Measurements from ENCODE around the gene PNMA8A.
A peak's percentile ranks its signal among the peaks of the same experiment; 100 is the strongest.
"Not testable (repeated sequence)": the region's sequence is repeated elsewhere in the genome, so short reads cannot be mapped to it uniquely, and the experiment has no call there.

The PNMA8A gene

GRCh38 chr19:46503848-46504453 lies 32.6 kb upstream of the PNMA8A start:
- DNase-seq = no peak
- peaks cover 3% of the 10 kb centered on the region for H3K27me3 ChIP-seq (replicated peaks; ENCODE audit: control insufficient read depth, insufficient read depth, low read length, poor library complexity, severe bottlenecking)
- no peaks in the 10 kb centered on the region for H3K36me3 ChIP-seq (ENCODE audit: control insufficient read depth, insufficient read depth, low read length)
- H3K4me3 ChIP-seq (ENCODE audit: insufficient read depth, low read depth, low read length, poor library complexity, severe bottlenecking) = no peak overlapping the region
- no peaks in the 10 kb centered on the region for H3K4me1 ChIP-seq (ENCODE audit: control insufficient read depth, insufficient read depth, low read length, poor library complexity, severe bottlenecking)
- H3K27ac ChIP-seq (ENCODE audit: insufficient read depth, low read length, poor library complexity, severe bottlenecking) = no peak overlapping the region
- no peaks in the 10 kb centered on the region for H3K9me3 ChIP-seq (ENCODE audit: control insufficient read depth, low read length)

GRCh38 chr19:46502891-46503290 lies 31.5 kb upstream of the PNMA8A start:
- Histone ChIP-seq H3K4me1 (ENCODE audit: control insufficient read depth, insufficient read depth, low read length, poor library complexity, severe bottlenecking) (no peaks in the 10 kb centered on the region), H3K27ac (ENCODE audit: insufficient read depth, low read length, poor library complexity, severe bottlenecking) (no peak overlapping the region), H3K4me3 (ENCODE audit: insufficient read depth, low read depth, low read length, poor library complexity, severe bottlenecking) (no peak overlapping the region), H3K27me3 (replicated peaks; ENCODE audit: control insufficient read depth, insufficient read depth, low read length, poor library complexity, severe bottlenecking) (peaks cover 3% of the 10 kb centered on the region), H3K36me3 (ENCODE audit: control insufficient read depth, insufficient read depth, low read length) (no peaks in the 10 kb centered on the region), H3K9me3 (ENCODE audit: control insufficient read depth, low read length) (no peaks in the 10 kb centered on the region)
- no peak for DNase-seq

- Histone ChIP-seq H3K4me3 (ENCODE audit: insufficient read depth, low read depth, low read length, poor library complexity, severe bottlenecking) (no peak overlapping the region), H3K9me3 (ENCODE audit: control insufficient read depth, low read length) (no peaks in the 10 kb centered on the region), H3K4me1 (ENCODE audit: control insufficient read depth, insufficient read depth, low read length, poor library complexity, severe bottlenecking) (peaks cover 7% of the 10 kb centered on the region), H3K36me3 (ENCODE audit: control insufficient read depth, insufficient read depth, low read length) (no peaks in the 10 kb centered on the region), H3K27ac (ENCODE audit: insufficient read depth, low read length, poor library complexity, severe bottlenecking) (no peak overlapping the region), H3K27me3 (replicated peaks; ENCODE audit: control insufficient read depth, insufficient read depth, low read length, poor library complexity, severe bottlenecking) (peaks cover 6% of the 10 kb centered on the region)
- no peak for DNase-seq
Measured at GRCh38 chr19:46499692-46500091, 28.3 kb upstream of the PNMA8A start.

- Histone ChIP-seq H3K27me3 (replicated peaks; ENCODE audit: control insufficient read depth, insufficient read depth, low read length, poor library complexity, severe bottlenecking) (peaks cover 21% of the 10 kb centered on the region), H3K27ac (ENCODE audit: insufficient read depth, low read length, poor library complexity, severe bottlenecking) (no peak overlapping the region), H3K4me1 (ENCODE audit: control insufficient read depth, insufficient read depth, low read length, poor library complexity, severe bottlenecking) (peaks cover 22% of the 10 kb centered on the region), H3K4me3 (ENCODE audit: insufficient read depth, low read depth, low read length, poor library complexity, severe bottlenecking) (no peak overlapping the region), H3K36me3 (ENCODE audit: control insufficient read depth, insufficient read depth, low read length) (no peaks in the 10 kb centered on the region), H3K9me3 (ENCODE audit: control insufficient read depth, low read length) (no peaks in the 10 kb centered on the region)
- no peak for DNase-seq
Measured at GRCh38 chr19:46497773-46498172, 26.4 kb upstream of the PNMA8A start.

GRCh38 chr19:46496886-46497285 lies 25.5 kb upstream of the PNMA8A start:
- not testable (repeated sequence) for H3K36me3 ChIP-seq (ENCODE audit: control insufficient read depth, insufficient read depth, low read length); H3K4me3 ChIP-seq (ENCODE audit: insufficient read depth, low read depth, low read length, poor library complexity, severe bottlenecking); H3K9me3 ChIP-seq (ENCODE audit: control insufficient read depth, low read length); H3K27ac ChIP-seq (ENCODE audit: insufficient read depth, low read length, poor library complexity, severe bottlenecking); DNase-seq
- peaks cover 27% of the 10 kb centered on the region for H3K4me1 ChIP-seq (ENCODE audit: control insufficient read depth, insufficient read depth, low read length, poor library complexity, severe bottlenecking)
- peaks cover 30% of the 10 kb centered on the region for H3K27me3 ChIP-seq (replicated peaks; ENCODE audit: control insufficient read depth, insufficient read depth, low read length, poor library complexity, severe bottlenecking)

- DNase-seq = no peak
- Histone ChIP-seq H3K27ac (ENCODE audit: insufficient read depth, low read length, poor library complexity, severe bottlenecking) (no peak overlapping the region), H3K9me3 (ENCODE audit: control insufficient read depth, low read length) (no peaks in the 10 kb centered on the region), H3K36me3 (ENCODE audit: control insufficient read depth, insufficient read depth, low read length) (no peaks in the 10 kb centered on the region), H3K27me3 (replicated peaks; ENCODE audit: control insufficient read depth, insufficient read depth, low read length, poor library complexity, severe bottlenecking) (peaks cover 35% of the 10 kb centered on the region), H3K4me3 (ENCODE audit: insufficient read depth, low read depth, low read length, poor library complexity, severe bottlenecking) (no peak overlapping the region), H3K4me1 (ENCODE audit: control insufficient read depth, insufficient read depth, low read length, poor library complexity, severe bottlenecking) (peaks cover 27% of the 10 kb centered on the region)
Measured at GRCh38 chr19:46496304-46496703, 24.9 kb upstream of the PNMA8A start.

- Histone ChIP-seq H3K27me3 (replicated peaks; ENCODE audit: control insufficient read depth, insufficient read depth, low read length, poor library complexity, severe bottlenecking) (peaks cover 41% of the 10 kb centered on the region), H3K4me1 (ENCODE audit: control insufficient read depth, insufficient read depth, low read length, poor library complexity, severe bottlenecking) (peaks cover 27% of the 10 kb centered on the region), H3K4me3 (ENCODE audit: insufficient read depth, low read depth, low read length, poor library complexity, severe bottlenecking) (no peak within 1 kb of the TSS), H3K36me3 (ENCODE audit: control insufficient read depth, insufficient read depth, low read length) (no peaks in the 10 kb centered on the region), H3K27ac (ENCODE audit: insufficient read depth, low read length, poor library complexity, severe bottlenecking) (no peak within 1 kb of the TSS), H3K9me3 (ENCODE audit: control insufficient read depth, low read length) (no peaks in the 10 kb centered on the region)
- DNase-seq = no peak
Measured at GRCh38 chr19:46495786-46496099, 24.4 kb upstream of the PNMA8A start, which contains the start of gene PNMA8B. PNMA8B (minus strand) TSS chr19:46495867; CDS start chr19:46495465, 402 bp downstream.

- Histone ChIP-seq H3K36me3 (ENCODE audit: control insufficient read depth, insufficient read depth, low read length) (no peaks in the 10 kb centered on the region), H3K9me3 (ENCODE audit: control insufficient read depth, low read length) (no peaks in the 10 kb centered on the region), H3K27ac (ENCODE audit: insufficient read depth, low read length, poor library complexity, severe bottlenecking) (no peak overlapping the region), H3K27me3 (replicated peaks; ENCODE audit: control insufficient read depth, insufficient read depth, low read length, poor library complexity, severe bottlenecking) (peaks cover 45% of the 10 kb centered on the region), H3K4me1 (ENCODE audit: control insufficient read depth, insufficient read depth, low read length, poor library complexity, severe bottlenecking) (peaks cover 28% of the 10 kb centered on the region), H3K4me3 (ENCODE audit: insufficient read depth, low read depth, low read length, poor library complexity, severe bottlenecking) (no peak overlapping the region)
- DNase-seq = no peak
Measured at GRCh38 chr19:46494941-46495785, 23.8 kb upstream of the PNMA8A start.

- no peak for DNase-seq
- H3K4me3 ChIP-seq (ENCODE audit: insufficient read depth, low read depth, low read length, poor library complexity, severe bottlenecking) = peak overlapping the region; percentile 42
- H3K27me3 ChIP-seq (replicated peaks; ENCODE audit: control insufficient read depth, insufficient read depth, low read length, poor library complexity, severe bottlenecking) = peaks cover 49% of the 10 kb centered on the region
Measured at GRCh38 chr19:46494146-46494940, 23.0 kb upstream of the PNMA8A start.

More at GRCh38 chr19:46494146-46494940, 23.0 kb upstream of the PNMA8A start:
- no peaks in the 10 kb centered on the region for H3K9me3 ChIP-seq (ENCODE audit: control insufficient read depth, low read length)
- H3K27ac ChIP-seq (ENCODE audit: insufficient read depth, low read length, poor library complexity, severe bottlenecking) = no peak overlapping the region
- peaks cover 33% of the 10 kb centered on the region for H3K4me1 ChIP-seq (ENCODE audit: control insufficient read depth, insufficient read depth, low read length, poor library complexity, severe bottlenecking)
- H3K36me3 ChIP-seq (ENCODE audit: control insufficient read depth, insufficient read depth, low read length) = no peaks in the 10 kb centered on the region

All from effector memory CD4-positive, alpha-beta T cell (primary cell).